CD4-positive, alpha-beta T cell (primary cell): ENCODE results near the gene HOXD1. TPM values are rescaled to one million over a fixed set of nuclear protein-coding genes. Genes with fewer than 3 reads are reported as not detected.

Experiments used
- ATAC-seq: fragments of 200-7000 bp; cut with Tn5 transposase; one replicate; pipeline ENCODE4 v1.10.0; 2022; ENCODE audit warnings: mild to moderate bottlenecking; ENCODE audit not compliant: poor library complexity
- CTCF ChIA-PET: fragments of 350-600 bp; sonication (Branson Sonifier 250); formaldehyde crosslinking; loops from one replicate; lab custom pipeline; 2021; ENCODE audit warnings: antibody characterized with exemption, inconsistent platforms; lab: Charles Lee
- POLR2A ChIA-PET: fragments of 350-600 bp; sonication (Branson Sonifier 250); formaldehyde crosslinking; loops from one replicate; lab custom pipeline; 2021; ENCODE audit warnings: antibody characterized with exemption, inconsistent platforms; lab: Charles Lee
- DNase-seq, 14 experiments: peaks; one replicate each; pipeline ENCODE4 v3.0.0-alpha.2; 2013 to 2020; ENCODE audit warnings: mixed read lengths in 2 of 14
- H3K27ac ChIP-seq, 2 donors: one replicate each; pipeline versions ENCODE4 v1.5.1 to v1.7.0; 2013; ENCODE audit warnings: low read length in 2 of 2, low read depth in 1 of 2, mild to moderate bottlenecking in 1 of 2
- H3K27me3 ChIP-seq, 2 experiments: 1 replicate in 1 of 2; 2 replicates in 1 of 2; pipeline versions ENCODE4 v1.6.1 to v1.7.0; 2013; ENCODE audit warnings: low read length in 2 of 2, control low read depth in 1 of 2, mild to moderate bottlenecking in 1 of 2, moderate library complexity in 1 of 2; ENCODE audit not compliant: insufficient read depth in 2 of 2, control insufficient read depth in 1 of 2
- H3K36me3 ChIP-seq: one replicate; pipeline ENCODE4 v1.6.1; 2013; ENCODE audit warnings: low read length, control low read depth; ENCODE audit not compliant: insufficient read depth
- H3K4me1 ChIP-seq: one replicate; pipeline ENCODE4 v1.6.1; 2013; ENCODE audit warnings: low read length, control low read depth; ENCODE audit not compliant: insufficient read depth
- H3K4me3 ChIP-seq: one replicate; pipeline ENCODE4 v1.5.1; 2013; ENCODE audit warnings: mild to moderate bottlenecking, low read length, moderate library complexity
- H3K9me3 ChIP-seq, 2 experiments: 1 replicate in 1 of 2; 2 replicates in 1 of 2; pipeline versions ENCODE4 v1.6.1 to v1.7.0; 2013; ENCODE audit warnings: low read length in 2 of 2, mild to moderate bottlenecking in 2 of 2, control low read depth in 1 of 2, moderate library complexity in 1 of 2; ENCODE audit not compliant: control insufficient read depth in 1 of 2, insufficient read depth in 1 of 2
- H3K27ac Mint-ChIP-seq: one replicate; pipeline ENCODE4 v1.8.0; 2020; ENCODE audit warnings: mixed read lengths
- H3K27me3 Mint-ChIP-seq: one replicate; pipeline ENCODE4 v1.8.0; 2021; ENCODE audit warnings: mixed read lengths
- H3K36me3 Mint-ChIP-seq: one replicate; pipeline ENCODE4 v1.8.0; 2021; ENCODE audit warnings: low read depth, mixed read lengths
- H3K4me1 Mint-ChIP-seq: one replicate; pipeline ENCODE4 v1.8.0; 2021; ENCODE audit warnings: low read depth, mixed read lengths
- H3K4me3 Mint-ChIP-seq: one replicate; pipeline ENCODE4 v1.8.0; 2020; ENCODE audit warnings: mild to moderate bottlenecking, mixed read lengths
- H3K9me3 Mint-ChIP-seq: one replicate; pipeline ENCODE4 v1.8.0; 2020; ENCODE audit warnings: mixed read lengths
- intact Hi-C, 2 experiments: fragments of 100-400 bp; cut with DNase I in 1 of 2; cut with micrococcal nuclease in 1 of 2; formaldehyde crosslinking; loops; one replicate each; pipeline versions ENCODE4 v1.15.1 to v1.9.0; 2023 to 2025; cut with DNase I, micrococcal nuclease
- total RNA-seq, 174 experiments: library from RNA in 2 of 174; stranded (reverse) in 2 of 174; gene quantifications; one replicate each; pipeline ENCODE4 v1.2.3 and lab custom pipeline; 2021 to 2026
- TF ChIP-seq, protein P1 (sequence below): fragments of 200-600 bp; IDR thresholded peaks from one replicate; pipeline ENCODE4 v1.8.0; 2022; ENCODE audit warnings: antibody characterized with exemption, mild to moderate bottlenecking

HOXD1 gene
- total RNA-seq, 2 experiments from 2014 or later = not detected

DNA sequence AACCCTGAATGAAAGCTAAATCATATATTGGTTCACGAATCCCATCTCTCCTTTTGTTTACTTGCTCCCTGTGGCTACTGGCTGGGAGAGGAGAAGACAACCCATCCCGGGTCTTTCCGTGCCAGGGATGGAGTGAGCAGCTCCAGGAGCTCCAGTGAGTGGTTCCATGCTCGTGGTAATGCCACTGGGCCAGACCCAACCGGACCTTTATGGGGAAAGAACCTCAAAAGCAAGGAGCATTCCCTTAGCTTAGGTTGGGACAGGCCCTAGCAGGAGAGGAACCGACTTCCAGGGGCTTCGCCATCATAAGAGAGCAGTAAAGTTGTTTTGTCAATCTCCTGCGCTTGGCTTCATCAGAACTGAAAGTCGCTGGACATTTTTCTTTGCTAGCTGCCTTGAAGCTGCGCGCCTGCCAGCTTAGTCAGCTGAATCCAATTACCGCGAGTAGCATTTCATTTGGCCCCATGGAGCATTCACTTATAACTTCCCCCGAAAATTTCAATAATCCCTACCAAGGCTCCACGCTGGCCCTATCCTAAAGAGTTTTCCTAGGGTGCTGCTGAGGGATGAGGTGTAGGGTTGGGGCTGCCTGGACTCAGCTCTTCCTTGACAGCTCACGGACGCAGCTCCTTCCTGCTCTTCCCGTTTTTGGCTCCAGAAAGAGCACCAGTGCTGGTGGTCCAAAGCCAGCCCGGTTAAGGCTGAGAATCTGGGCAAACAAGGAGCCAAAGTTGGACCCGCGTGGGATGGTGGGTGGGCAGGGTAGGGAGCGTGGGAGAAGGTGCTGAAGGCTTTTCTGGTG lies 26.4 kb upstream of the HOXD1 start:
- ChIA-PET POLR2A (no interaction called here), CTCF (no interaction called here)
- Histone ChIP-seq H3K9me3 (peaks cover 0 to 72% of the 10 kb centered on the region in 2 experiments), H3K27ac (no peak overlapping the region), H3K4me1 (peaks cover 35% of the 10 kb centered on the region), H3K27me3 (peaks cover 85 to 99% of the 10 kb centered on the region in 2 experiments), H3K4me3 (no peak overlapping the region), H3K36me3 (no peaks in the 10 kb centered on the region)
- ATAC-seq (no peak), DNase-seq (no peak)
- Mint-ChIP-seq H3K4me3 (no peak overlapping the region), H3K36me3 (peaks cover 5% of the 10 kb centered on the region), H3K4me1 (peaks cover 28% of the 10 kb centered on the region), H3K9me3 (no peaks in the 10 kb centered on the region), H3K27ac (no peak overlapping the region), H3K27me3 (peaks cover 95% of the 10 kb centered on the region)
- intact Hi-C loops = no loop called here
- TF ChIP-seq, protein P1, sequence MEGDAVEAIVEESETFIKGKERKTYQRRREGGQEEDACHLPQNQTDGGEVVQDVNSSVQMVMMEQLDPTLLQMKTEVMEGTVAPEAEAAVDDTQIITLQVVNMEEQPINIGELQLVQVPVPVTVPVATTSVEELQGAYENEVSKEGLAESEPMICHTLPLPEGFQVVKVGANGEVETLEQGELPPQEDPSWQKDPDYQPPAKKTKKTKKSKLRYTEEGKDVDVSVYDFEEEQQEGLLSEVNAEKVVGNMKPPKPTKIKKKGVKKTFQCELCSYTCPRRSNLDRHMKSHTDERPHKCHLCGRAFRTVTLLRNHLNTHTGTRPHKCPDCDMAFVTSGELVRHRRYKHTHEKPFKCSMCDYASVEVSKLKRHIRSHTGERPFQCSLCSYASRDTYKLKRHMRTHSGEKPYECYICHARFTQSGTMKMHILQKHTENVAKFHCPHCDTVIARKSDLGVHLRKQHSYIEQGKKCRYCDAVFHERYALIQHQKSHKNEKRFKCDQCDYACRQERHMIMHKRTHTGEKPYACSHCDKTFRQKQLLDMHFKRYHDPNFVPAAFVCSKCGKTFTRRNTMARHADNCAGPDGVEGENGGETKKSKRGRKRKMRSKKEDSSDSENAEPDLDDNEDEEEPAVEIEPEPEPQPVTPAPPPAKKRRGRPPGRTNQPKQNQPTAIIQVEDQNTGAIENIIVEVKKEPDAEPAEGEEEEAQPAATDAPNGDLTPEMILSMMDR = no peak

DNA sequence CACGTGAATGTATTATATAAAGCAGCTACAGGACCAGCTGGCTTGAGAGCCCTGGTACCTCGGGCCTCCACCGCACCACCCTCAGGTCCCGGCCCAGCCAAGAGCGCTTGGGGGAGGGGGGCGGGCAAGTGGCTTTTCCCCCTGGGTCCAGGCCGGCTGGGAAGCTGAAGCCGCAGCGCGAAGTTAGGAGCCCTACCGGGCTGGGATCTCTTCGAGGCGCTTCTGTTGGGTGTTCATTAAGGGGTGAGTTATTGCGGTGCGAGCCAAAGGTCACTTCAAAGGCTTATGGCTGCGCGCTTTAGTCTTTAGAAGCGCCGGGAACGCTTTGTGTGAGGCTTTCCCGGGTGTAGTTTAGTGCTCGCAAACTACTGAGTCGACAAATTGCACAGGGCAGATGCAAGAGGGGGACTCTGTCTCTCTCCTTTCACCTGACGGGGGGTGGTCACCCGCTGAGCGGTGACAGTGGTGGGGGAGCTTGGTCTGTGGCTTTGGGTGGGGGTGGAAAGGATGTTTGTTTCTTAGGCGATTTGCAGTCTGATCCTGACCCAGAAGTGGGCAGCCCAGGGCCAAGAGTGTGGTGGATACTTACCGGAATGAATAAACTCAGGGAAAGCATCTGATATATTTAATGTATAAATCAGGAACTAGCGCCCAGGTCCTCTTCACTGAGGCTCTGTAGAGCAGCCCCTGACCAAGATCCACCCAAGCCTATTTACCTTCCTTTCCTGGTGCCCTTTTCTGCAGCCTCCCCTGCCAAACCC lies 25.4 kb upstream of the HOXD1 start:
- no peak overlapping the region for H3K27ac Mint-ChIP-seq
- ATAC-seq (no peak), DNase-seq (no peak)
- Histone ChIP-seq H3K4me1 (peaks cover 29% of the 10 kb centered on the region), H3K27ac (no peak overlapping the region), H3K4me3 (no peak overlapping the region), H3K36me3 (no peaks in the 10 kb centered on the region), H3K9me3 (peaks cover 0 to 62% of the 10 kb centered on the region in 2 experiments), H3K27me3 (peaks cover 82 to 99% of the 10 kb centered on the region in 2 experiments)
- no peaks in the 10 kb centered on the region for H3K9me3 Mint-ChIP-seq
- peaks cover 21% of the 10 kb centered on the region for H3K4me1 Mint-ChIP-seq
- H3K4me3 Mint-ChIP-seq = no peak overlapping the region
- ChIA-PET CTCF (no interaction called here), POLR2A (no interaction called here)
- intact Hi-C loops = no loop called here
- peaks cover 5% of the 10 kb centered on the region for H3K36me3 Mint-ChIP-seq
- TF ChIP-seq, protein P1 = no peak
- peaks cover 96% of the 10 kb centered on the region for H3K27me3 Mint-ChIP-seq

DNA sequence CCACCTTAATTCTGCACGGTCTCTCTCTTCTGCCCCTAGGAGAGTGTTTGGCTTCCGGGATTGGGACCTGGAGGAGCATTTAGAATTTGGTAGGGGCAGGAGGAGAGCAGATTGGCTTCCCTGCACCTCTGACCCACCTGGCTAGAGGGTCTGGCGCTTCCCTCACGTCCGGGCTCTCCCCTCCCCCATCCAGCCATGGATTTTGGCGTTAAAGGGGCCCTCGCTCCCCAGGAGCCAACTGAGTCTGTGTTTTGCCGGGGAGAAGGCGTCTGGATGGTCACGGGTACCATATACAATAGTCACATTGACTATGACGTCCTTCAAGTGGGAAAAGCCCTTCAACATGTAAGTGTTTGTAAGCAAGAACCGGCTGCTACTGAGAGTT lies 24.8 kb upstream of the HOXD1 start:
- CTCF ChIA-PET = no interaction called here
- peaks cover 82 to 97% of the 10 kb centered on the region in 2 experiments for H3K27me3 ChIP-seq
- DNase-seq = no peak
- no peaks in the 10 kb centered on the region for H3K36me3 ChIP-seq
- no peak overlapping the region for H3K4me3 Mint-ChIP-seq
- H3K27me3 Mint-ChIP-seq = peaks cover 96% of the 10 kb centered on the region
- peaks cover 26% of the 10 kb centered on the region for H3K4me1 ChIP-seq
- no peak overlapping the region for H3K27ac ChIP-seq
- ATAC-seq = no peak
- H3K9me3 ChIP-seq = peaks cover 0 to 58% of the 10 kb centered on the region in 2 experiments
- TF ChIP-seq, protein P1 = no peak
- intact Hi-C loops = no loop called here
- peaks cover 5% of the 10 kb centered on the region for H3K36me3 Mint-ChIP-seq
- H3K4me3 ChIP-seq = no peak overlapping the region
- H3K9me3 Mint-ChIP-seq = no peaks in the 10 kb centered on the region
- H3K4me1 Mint-ChIP-seq = peaks cover 17% of the 10 kb centered on the region
- POLR2A ChIA-PET = no interaction called here
- H3K27ac Mint-ChIP-seq = no peak overlapping the region
